ENCODE data around the gene ARRB1. TPM values are rescaled to one million over a fixed set of nuclear protein-coding genes. Genes with fewer than 3 reads are reported as not detected.

The ARRB1 gene
- total and polyA plus RNA-seq, 8 donors = 41.7 to 150 (median 63.2) TPM

DNA sequence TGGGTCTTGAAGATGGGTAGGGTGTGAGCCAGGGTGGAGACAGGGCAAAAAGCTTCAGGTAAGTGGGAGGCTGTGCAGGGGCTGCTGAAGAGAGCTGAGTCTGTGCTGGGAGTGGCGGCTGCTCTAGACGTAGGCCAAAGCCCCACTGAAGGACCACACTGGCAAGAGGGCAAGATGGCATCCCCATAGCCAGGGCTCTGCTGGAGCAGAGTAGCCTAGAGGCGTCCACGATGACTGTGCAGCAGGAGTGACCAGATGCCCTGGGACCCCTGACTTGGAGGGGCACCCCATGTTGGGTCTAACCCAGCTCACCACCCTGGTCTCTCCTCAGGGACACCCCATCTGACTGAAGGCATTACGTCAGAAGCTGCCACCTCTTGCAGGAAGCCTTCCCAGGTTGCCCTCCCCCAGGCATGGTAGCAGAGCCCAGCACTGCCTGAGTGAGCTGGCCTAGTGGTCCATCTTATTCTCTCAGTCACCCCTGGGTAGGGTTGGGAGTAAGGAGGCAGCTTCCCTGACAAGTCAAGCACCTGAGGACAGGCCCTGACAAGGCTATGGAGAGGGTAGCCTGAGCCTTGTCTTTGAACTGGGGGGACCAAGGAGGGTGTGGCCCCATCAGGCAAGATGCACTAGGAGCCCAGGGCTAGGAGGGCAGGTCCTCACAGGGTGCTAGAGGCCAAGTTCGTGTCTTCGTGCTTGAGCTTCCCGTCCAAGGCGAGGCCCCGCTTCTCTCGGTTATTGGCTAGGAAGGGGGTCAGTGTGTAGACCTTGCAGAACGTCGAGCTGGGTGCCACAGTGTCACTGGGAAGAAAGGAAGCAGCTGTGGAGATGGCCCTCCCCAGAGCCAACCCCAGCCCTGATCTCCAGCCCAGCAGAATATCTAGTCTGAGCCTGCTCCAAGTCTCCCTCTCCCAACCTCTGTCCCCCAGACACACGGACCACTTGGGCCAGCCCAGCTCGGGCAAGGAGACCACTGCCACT is 77.8 kb downstream of the ARRB1 start:
- Histone ChIP-seq H3K4me3 (no peak overlapping the region), H3K4me1 (peaks cover 0 to 16% of the 10 kb centered on the region in 2 donors), H3K9me3 (no peaks in the 10 kb centered on the region), H3K27ac (peak overlapping the region in 1 of 2 donors; percentile 75), H3K36me3 (peaks cover 0 to 98% of the 10 kb centered on the region in 2 donors), H3K27me3 (no peaks in the 10 kb centered on the region)
- ATAC-seq (no peak), DNase-seq (no peak)
- intact Hi-C loops (cut with DNase I) = no loop called here
- TF ChIP-seq CTCF (IDR thresholded peaks at IDR 0.05) = no peak

- Histone ChIP-seq H3K4me1 (peaks cover 0 to 16% of the 10 kb centered on the region in 2 donors), H3K9me3 (no peaks in the 10 kb centered on the region), H3K27me3 (no peaks in the 10 kb centered on the region), H3K4me3 (no peak overlapping the region), H3K36me3 (peaks cover 0 to 98% of the 10 kb centered on the region in 2 donors), H3K27ac (no peak overlapping the region)
- intact Hi-C loops (cut with DNase I) = no loop called here
- no peak for TF ChIP-seq CTCF (IDR thresholded peaks at IDR 0.05)
- no peak for ATAC-seq
- peak in 1 of 4 donors; percentile 24 for DNase-seq
These were observed 78.6 kb downstream of the ARRB1 start for GRCh38 chr11:75272821-75273301.

- intact Hi-C loops (cut with DNase I) = no loop called here
These were observed 79.1 kb downstream of the ARRB1 start for GRCh38 chr11:75272391-75272790.

GRCh38 chr11:75271730-75272129 is 79.7 kb downstream of the ARRB1 start:
- Histone ChIP-seq H3K27ac (no peak overlapping the region), H3K9me3 (no peaks in the 10 kb centered on the region), H3K36me3 (peaks cover 0 to 98% of the 10 kb centered on the region in 2 donors), H3K4me3 (no peak overlapping the region), H3K4me1 (peaks cover 0 to 16% of the 10 kb centered on the region in 2 donors), H3K27me3 (no peaks in the 10 kb centered on the region)
- intact Hi-C loops (cut with DNase I) = no loop called here
- TF ChIP-seq CTCF (IDR thresholded peaks at IDR 0.05) = no peak
- DNase-seq (peak in 1 of 4 donors; percentile 10), ATAC-seq (no peak)

More at GRCh38 chr11:75272391-75272790, 79.1 kb downstream of the ARRB1 start:
- Histone ChIP-seq H3K27ac (no peak overlapping the region), H3K9me3 (no peaks in the 10 kb centered on the region), H3K4me1 (peaks cover 0 to 16% of the 10 kb centered on the region in 2 donors), H3K36me3 (peaks cover 0 to 98% of the 10 kb centered on the region in 2 donors), H3K27me3 (no peaks in the 10 kb centered on the region), H3K4me3 (no peak overlapping the region)
- peak in 1 of 4 donors; percentile 18 for DNase-seq
- no peak for TF ChIP-seq CTCF (IDR thresholded peaks at IDR 0.05)
- no peak for ATAC-seq

- Histone ChIP-seq H3K4me3 (no peak overlapping the region), H3K36me3 (peaks cover 0 to 98% of the 10 kb centered on the region in 2 donors), H3K27me3 (no peaks in the 10 kb centered on the region), H3K9me3 (no peaks in the 10 kb centered on the region), H3K4me1 (peaks cover 0 to 13% of the 10 kb centered on the region in 2 donors), H3K27ac (no peak overlapping the region)
- DNase-seq (peak in 1 of 4 donors; percentile 2), ATAC-seq (no peak)
- no peak for TF ChIP-seq CTCF (IDR thresholded peaks at IDR 0.05)
- intact Hi-C loops (cut with DNase I) = no loop called here
These were observed 80.5 kb downstream of the ARRB1 start for GRCh38 chr11:75270896-75271418.

All from left lung (tissue), 10 donors.